Stimulated activated effector memory CD8-positive, alpha-beta T cell treated with anti-CD3 and anti-CD28 coated beads, Interleukin-12 subunit alpha, Interleukin-12 subunit beta, amount 100 ng/mL, for 72 hours (primary cell): ENCODE measurements around the gene CD300LD.
A peak's percentile ranks its signal among the peaks of the same experiment; 100 is the strongest.

Experiments used
- ATAC-seq: fragments of 150-1000 bp; cut with Tn5 transposase; 2 replicates; pipeline ENCODE4 v1.10.0; 2021
- DNase-seq, 2 donors: peaks; one replicate each; pipeline ENCODE4 v3.0.0; 2021 to 2022; ENCODE audit warnings: low spot score in 2 of 2
- H3K27ac Mint-ChIP-seq: one replicate; pipeline ENCODE4 v1.8.0; 2022; ENCODE audit warnings: mild to moderate bottlenecking, mixed read lengths
- H3K36me3 Mint-ChIP-seq: one replicate; pipeline ENCODE4 v1.8.0; 2022; ENCODE audit warnings: mild to moderate bottlenecking, mixed read lengths
- H3K4me1 Mint-ChIP-seq: one replicate; pipeline ENCODE4 v1.8.0; 2022; ENCODE audit warnings: mixed read lengths
- H3K4me3 Mint-ChIP-seq: one replicate; pipeline ENCODE4 v1.8.0; 2022; ENCODE audit warnings: mild to moderate bottlenecking, mixed read lengths
- H3K9me3 Mint-ChIP-seq: one replicate; pipeline ENCODE4 v1.8.0; 2022; ENCODE audit warnings: mixed read lengths

CD300LD gene

GRCh38 chr17:74547264-74547663 is 44.8 kb downstream of the CD300LD start:
- H3K4me3 Mint-ChIP-seq: peak overlapping the region; percentile 30
- H3K27ac Mint-ChIP-seq: peak overlapping the region; percentile 77
- DNase-seq: no peak
- no peak for ATAC-seq
- peaks cover 26% of the 10 kb centered on the region for H3K4me1 Mint-ChIP-seq
- H3K9me3 Mint-ChIP-seq: no peaks in the 10 kb centered on the region
- no peaks in the 10 kb centered on the region for H3K36me3 Mint-ChIP-seq

- no peaks in the 10 kb centered on the region for H3K36me3 Mint-ChIP-seq
- peak overlapping the region; percentile 77 for H3K27ac Mint-ChIP-seq
- no peaks in the 10 kb centered on the region for H3K9me3 Mint-ChIP-seq
- DNase-seq: no peak
- ATAC-seq: no peak
- H3K4me1 Mint-ChIP-seq: peaks cover 26% of the 10 kb centered on the region
- no peak overlapping the region for H3K4me3 Mint-ChIP-seq
These were observed 45.5 kb downstream of the CD300LD start for GRCh38 chr17:74546586-74546985.

- Mint-ChIP-seq H3K4me1 (peaks cover 26% of the 10 kb centered on the region), H3K4me3 (no peak within 1 kb of the TSS), H3K27ac (peak within 1 kb of the TSS; percentile 77), H3K9me3 (no peaks in the 10 kb centered on the region), H3K36me3 (no peaks in the 10 kb centered on the region)
- DNase-seq (no peak), ATAC-seq (peak; percentile 54)
These were observed 46.2 kb downstream of the CD300LD start, which contains the start of gene CD300C for GRCh38 chr17:74545843-74546230. Gene CD300C, minus strand, starts transcription at chr17:74546115. Its CDS starts 333 bp downstream, at chr17:74545782.

- ATAC-seq (no peak), DNase-seq (no peak)
- Mint-ChIP-seq H3K36me3 (no peaks in the 10 kb centered on the region), H3K4me3 (no peak overlapping the region), H3K9me3 (no peaks in the 10 kb centered on the region), H3K27ac (no peak overlapping the region), H3K4me1 (peaks cover 26% of the 10 kb centered on the region)
These were observed 46.9 kb downstream of the CD300LD start for GRCh38 chr17:74544991-74545842.

DNA sequence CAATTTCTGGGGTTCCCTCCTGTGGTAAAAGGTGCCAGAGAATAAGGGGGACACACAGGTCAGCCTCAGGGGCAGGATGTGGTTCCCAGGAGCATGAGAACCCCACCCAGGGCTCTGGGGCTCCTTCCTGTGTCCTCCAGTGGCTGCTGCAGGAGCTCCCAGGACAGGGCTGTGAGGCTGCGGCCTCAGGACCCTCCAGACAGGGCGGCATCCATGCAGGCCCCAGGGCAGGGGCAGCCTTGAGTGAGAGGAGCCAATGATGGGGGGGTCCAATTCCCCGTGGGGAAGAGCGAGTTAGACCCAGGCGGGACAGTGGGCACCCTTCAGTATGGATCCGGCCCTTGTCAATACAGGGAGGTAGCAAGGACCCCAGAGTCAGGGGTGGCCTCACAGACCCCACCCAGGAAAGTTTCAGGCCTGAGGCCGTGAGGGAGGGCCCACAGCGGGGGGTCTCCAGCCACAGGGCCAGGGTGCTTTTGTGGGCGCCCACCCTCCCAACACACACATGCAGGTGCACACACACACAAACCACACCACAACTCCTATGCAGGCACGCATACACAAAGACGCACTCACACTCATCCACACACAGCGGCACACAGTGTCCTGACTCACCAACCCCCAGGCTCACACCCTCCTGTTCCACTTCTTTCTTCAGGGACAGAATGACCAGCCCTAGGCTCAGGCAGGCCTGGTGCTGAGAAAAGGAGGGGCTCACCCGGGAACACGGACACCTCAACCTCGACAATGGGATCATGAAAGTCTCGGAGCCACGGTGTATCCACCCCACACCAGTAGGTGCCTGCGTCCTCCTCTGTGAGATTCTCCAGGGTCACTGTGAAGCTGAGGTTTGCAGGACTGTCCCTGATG is 48.0 kb downstream of the CD300LD start:
- H3K36me3 Mint-ChIP-seq: no peaks in the 10 kb centered on the region
- H3K9me3 Mint-ChIP-seq: no peaks in the 10 kb centered on the region
- no peak overlapping the region for H3K4me3 Mint-ChIP-seq
- ATAC-seq: no peak
- no peak overlapping the region for H3K27ac Mint-ChIP-seq
- DNase-seq: no peak
- peaks cover 26% of the 10 kb centered on the region for H3K4me1 Mint-ChIP-seq

DNA sequence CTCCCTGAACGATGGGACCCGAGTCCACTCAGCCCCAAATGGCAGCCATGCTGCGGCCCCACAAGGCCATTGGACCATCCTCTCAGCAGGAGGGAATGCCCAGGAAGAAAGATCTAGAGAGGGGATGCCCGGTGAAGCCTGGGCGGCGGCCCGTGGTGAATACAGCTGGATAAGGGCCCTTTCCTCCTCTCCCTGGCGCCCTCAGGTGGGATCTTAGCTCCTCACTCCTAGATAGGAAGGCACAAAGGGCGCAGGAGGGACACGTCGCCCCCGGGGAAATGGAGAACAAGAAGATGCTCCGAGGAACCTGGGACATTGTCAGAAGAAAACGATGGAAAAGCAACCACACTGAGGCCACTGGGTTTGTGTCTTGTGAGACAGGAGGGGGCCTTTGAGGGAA is 48.7 kb downstream of the CD300LD start:
- DNase-seq (no peak), ATAC-seq (no peak)
- no peak overlapping the region for H3K27ac Mint-ChIP-seq
- H3K4me3 Mint-ChIP-seq: no peak overlapping the region
- peaks cover 26% of the 10 kb centered on the region for H3K4me1 Mint-ChIP-seq
- no peaks in the 10 kb centered on the region for H3K36me3 Mint-ChIP-seq
- no peaks in the 10 kb centered on the region for H3K9me3 Mint-ChIP-seq

- no peaks in the 10 kb centered on the region for H3K9me3 Mint-ChIP-seq
- ATAC-seq (no peak), DNase-seq (no peak)
- H3K4me1 Mint-ChIP-seq: peaks cover 21% of the 10 kb centered on the region
- H3K27ac Mint-ChIP-seq: no peak overlapping the region
- no peaks in the 10 kb centered on the region for H3K36me3 Mint-ChIP-seq
- H3K4me3 Mint-ChIP-seq: no peak overlapping the region
These were observed 49.2 kb downstream of the CD300LD start for GRCh38 chr17:74542727-74543383.

DNA sequence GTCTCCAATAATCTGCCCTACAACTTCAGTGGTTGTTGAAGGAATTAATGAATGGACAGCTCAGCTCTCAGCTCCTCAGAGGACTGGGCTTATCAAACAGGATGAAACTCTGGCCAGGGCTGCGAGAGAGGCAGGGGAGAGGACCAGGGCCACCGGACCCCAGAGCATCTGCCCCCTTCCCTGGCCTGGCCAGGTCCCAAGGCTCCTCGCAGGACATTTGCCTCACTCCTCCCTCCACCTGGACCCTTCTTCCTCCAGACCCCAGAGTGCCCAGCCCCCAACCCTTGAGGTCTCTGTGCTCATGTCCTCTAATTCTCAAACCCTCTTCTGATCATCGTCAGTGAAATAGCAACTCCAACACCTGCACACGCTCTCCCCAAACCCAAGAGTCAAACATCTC is 49.9 kb downstream of the CD300LD start:
- no peak overlapping the region for H3K27ac Mint-ChIP-seq
- ATAC-seq: no peak
- no peak for DNase-seq
- peaks cover 14% of the 10 kb centered on the region for H3K4me1 Mint-ChIP-seq
- no peaks in the 10 kb centered on the region for H3K36me3 Mint-ChIP-seq
- no peaks in the 10 kb centered on the region for H3K9me3 Mint-ChIP-seq
- H3K4me3 Mint-ChIP-seq: no peak overlapping the region

- no peak overlapping the region for H3K27ac Mint-ChIP-seq
- no peak for DNase-seq
- H3K9me3 Mint-ChIP-seq: no peaks in the 10 kb centered on the region
- no peaks in the 10 kb centered on the region for H3K36me3 Mint-ChIP-seq
- H3K4me1 Mint-ChIP-seq: peaks cover 8% of the 10 kb centered on the region
- ATAC-seq: no peak
- H3K4me3 Mint-ChIP-seq: no peak overlapping the region
These were observed 50.6 kb downstream of the CD300LD start for GRCh38 chr17:74541176-74542111.

- no peaks in the 10 kb centered on the region for H3K4me1 Mint-ChIP-seq
- DNase-seq (no peak), ATAC-seq (no peak)
- H3K36me3 Mint-ChIP-seq: no peaks in the 10 kb centered on the region
- no peak overlapping the region for H3K4me3 Mint-ChIP-seq
- no peaks in the 10 kb centered on the region for H3K9me3 Mint-ChIP-seq
- H3K27ac Mint-ChIP-seq: peak overlapping the region; percentile 70
These were observed 52.7 kb downstream of the CD300LD start for GRCh38 chr17:74539281-74539820.

GRCh38 chr17:74536890-74537289 is 55.2 kb downstream of the CD300LD start:
- peaks cover 12% of the 10 kb centered on the region for H3K4me1 Mint-ChIP-seq
- no peaks in the 10 kb centered on the region for H3K9me3 Mint-ChIP-seq
- no peak overlapping the region for H3K27ac Mint-ChIP-seq
- ATAC-seq: no peak
- no peaks in the 10 kb centered on the region for H3K36me3 Mint-ChIP-seq
- no peak overlapping the region for H3K4me3 Mint-ChIP-seq
- DNase-seq: no peak

GRCh38 chr17:74532115-74532514 is 60.0 kb downstream of the CD300LD start:
- peaks cover 17% of the 10 kb centered on the region for H3K4me1 Mint-ChIP-seq
- H3K36me3 Mint-ChIP-seq: no peaks in the 10 kb centered on the region
- no peak overlapping the region for H3K4me3 Mint-ChIP-seq
- H3K9me3 Mint-ChIP-seq: no peaks in the 10 kb centered on the region
- H3K27ac Mint-ChIP-seq: no peak overlapping the region
- no peak for DNase-seq
- ATAC-seq: no peak

GRCh38 chr17:74531231-74531761 is 60.8 kb downstream of the CD300LD start, which contains the start of gene CD300LB:
Gene CD300LB, minus strand, starts transcription at chr17:74531475. Its CDS starts 125 bp downstream, at chr17:74531350.
- peaks cover 17% of the 10 kb centered on the region for H3K4me1 Mint-ChIP-seq
- H3K9me3 Mint-ChIP-seq: no peaks in the 10 kb centered on the region
- no peaks in the 10 kb centered on the region for H3K36me3 Mint-ChIP-seq
- H3K4me3 Mint-ChIP-seq: no peak within 1 kb of the TSS
- H3K27ac Mint-ChIP-seq: no peak within 1 kb of the TSS
- ATAC-seq: no peak
- DNase-seq: no peak

GRCh38 chr17:74530831-74531150 is 61.3 kb downstream of the CD300LD start:
- Mint-ChIP-seq H3K4me1 (peaks cover 17% of the 10 kb centered on the region), H3K9me3 (no peaks in the 10 kb centered on the region), H3K36me3 (no peaks in the 10 kb centered on the region), H3K4me3 (no peak overlapping the region), H3K27ac (no peak overlapping the region)
- ATAC-seq: no peak
- DNase-seq: no peak
